OCI-LY7 (cell line): ENCODE data around the gene VAPB.

Experiments
- CTCF ChIP-seq: fragments of 200-600 bp; sonication (generic); conservative IDR thresholded peaks from 2 replicates; pipeline ENCODE4 v1.5.1; 2014; ENCODE audit warnings: mild to moderate bottlenecking, antibody characterized with exemption, low read length, moderate library complexity, mixed read lengths
- EZH2phosphoT487 ChIP-seq: fragments of 200-600 bp; sonication (generic); IDR thresholded peaks from 2 replicates; pipeline ENCODE4 v1.6.1; 2018; ENCODE audit warnings: low read depth, borderline replicate concordance, mild to moderate bottlenecking, mixed run types, antibody characterized with exemption, low read length, moderate library complexity, mixed read lengths

- TF ChIP-seq CTCF (no peak), EZH2phosphoT487 (no peak)
Measured at GRCh38 chr20:58433759-58434158, 44.7 kb downstream of the VAPB start.
